Left renal pelvis (tissue), 4 donors: ENCODE results near the gene SRPRB. TPM values are rescaled to one million over a fixed set of nuclear protein-coding genes. Genes with fewer than 3 reads are reported as not detected.

Experiments
- DNase-seq, 4 donors: peaks; one replicate each; pipeline ENCODE4 v3.0.0-alpha.2; 2013; ENCODE audit warnings: low read depth in 4 of 4, low spot score in 3 of 4
- polyA plus RNA-seq, 4 donors: library from polyadenylated mRNA; unstranded; fragments of 120-200 nt; gene quantifications; one replicate each; pipeline ENCODE4 v1.2.1, GENCODE V29; 2013; ENCODE audit not compliant: insufficient read length in 4 of 4

The SRPRB gene, protein sequence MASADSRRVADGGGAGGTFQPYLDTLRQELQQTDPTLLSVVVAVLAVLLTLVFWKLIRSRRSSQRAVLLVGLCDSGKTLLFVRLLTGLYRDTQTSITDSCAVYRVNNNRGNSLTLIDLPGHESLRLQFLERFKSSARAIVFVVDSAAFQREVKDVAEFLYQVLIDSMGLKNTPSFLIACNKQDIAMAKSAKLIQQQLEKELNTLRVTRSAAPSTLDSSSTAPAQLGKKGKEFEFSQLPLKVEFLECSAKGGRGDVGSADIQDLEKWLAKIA
- 10 to 100 TPM; 46.3 to 61.5 (median 52.2) TPM for polyA plus RNA-seq

DNA sequence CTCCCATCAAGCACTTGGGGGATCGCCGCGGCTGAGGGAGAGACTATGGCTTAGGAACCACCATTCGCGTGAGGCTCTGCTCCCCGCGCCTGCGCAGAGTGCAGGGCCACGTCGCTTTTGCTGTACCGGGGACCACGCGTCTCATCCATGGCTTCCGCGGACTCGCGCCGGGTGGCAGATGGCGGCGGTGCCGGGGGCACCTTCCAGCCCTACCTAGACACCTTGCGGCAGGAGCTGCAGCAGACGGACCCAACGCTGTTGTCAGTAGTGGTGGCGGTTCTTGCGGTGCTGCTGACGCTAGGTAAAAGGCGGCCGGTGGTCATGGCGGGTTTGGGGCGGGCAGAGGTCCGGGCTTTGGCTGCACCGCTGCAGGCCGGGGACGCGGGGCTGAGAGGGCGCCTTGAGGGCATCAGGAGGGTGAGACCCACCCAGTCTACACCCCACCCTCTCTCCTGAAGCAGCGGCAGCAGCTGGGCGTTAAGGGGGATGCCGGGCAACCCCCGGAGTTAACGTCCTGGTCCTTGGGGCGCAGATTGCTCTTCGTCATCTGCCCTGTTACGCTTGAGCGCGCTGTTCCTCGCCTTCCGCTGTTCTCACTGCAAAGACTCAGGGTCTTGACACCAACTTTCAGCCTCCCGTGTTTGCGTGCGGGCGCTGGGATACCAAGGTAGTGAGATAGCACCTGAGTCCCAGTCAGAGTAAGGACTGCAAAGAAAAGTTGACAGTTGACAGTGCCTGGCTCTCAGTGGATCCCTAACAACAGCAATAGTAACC, at the start of gene SRPRB:
SRPRB (plus strand) TSS at position 114 of the 774 bp plus-strand sequence; CDS start at position 148, 34 bp downstream.
- DNase-seq: peak; percentile 81 to 88 (median 82)

DNA sequence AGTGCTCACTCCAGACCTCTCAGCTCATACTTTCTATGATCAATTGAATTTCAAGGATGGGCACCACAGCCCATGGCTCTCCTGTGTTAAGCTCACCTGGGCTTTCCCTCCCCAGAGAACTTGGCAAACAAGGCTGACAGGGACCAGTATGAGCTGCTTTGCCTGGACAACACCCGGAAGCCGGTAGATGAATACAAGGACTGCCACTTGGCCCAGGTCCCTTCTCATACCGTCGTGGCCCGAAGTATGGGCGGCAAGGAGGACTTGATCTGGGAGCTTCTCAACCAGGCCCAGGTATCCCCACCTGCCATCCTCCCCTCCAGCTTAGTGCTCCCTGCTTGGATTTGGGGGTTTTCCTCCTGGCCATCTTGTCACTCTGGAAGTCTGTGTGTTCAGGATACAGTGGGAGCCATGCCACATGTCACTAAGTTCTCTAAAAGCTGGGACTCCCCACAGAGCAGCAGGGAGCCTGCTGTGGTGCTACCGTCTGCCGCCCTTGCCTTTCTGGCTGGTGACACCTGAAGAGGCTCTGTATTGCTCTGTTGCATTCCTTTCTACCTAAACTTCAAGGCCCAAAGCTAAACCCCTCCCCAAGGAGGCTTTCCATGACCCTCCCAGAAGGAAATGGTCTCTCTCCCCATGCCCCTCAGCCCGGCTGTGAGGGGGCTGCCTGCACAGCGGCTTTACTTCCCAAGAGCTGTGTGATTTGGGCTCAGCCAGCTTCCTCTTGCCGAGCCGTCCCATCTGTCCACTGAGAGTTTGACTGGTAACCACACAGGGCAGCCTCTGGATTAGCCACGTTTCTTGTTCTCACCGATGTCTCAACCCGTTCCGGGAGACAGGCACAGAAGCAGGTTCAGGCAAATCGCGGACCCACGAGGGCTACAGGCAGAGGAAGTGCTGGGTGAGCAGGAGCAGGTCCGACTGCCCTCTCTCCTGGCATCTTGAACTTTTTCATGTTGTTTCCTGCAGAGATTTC, 48.6 kb upstream of the SRPRB start:
- DNase-seq: no peak

DNA sequence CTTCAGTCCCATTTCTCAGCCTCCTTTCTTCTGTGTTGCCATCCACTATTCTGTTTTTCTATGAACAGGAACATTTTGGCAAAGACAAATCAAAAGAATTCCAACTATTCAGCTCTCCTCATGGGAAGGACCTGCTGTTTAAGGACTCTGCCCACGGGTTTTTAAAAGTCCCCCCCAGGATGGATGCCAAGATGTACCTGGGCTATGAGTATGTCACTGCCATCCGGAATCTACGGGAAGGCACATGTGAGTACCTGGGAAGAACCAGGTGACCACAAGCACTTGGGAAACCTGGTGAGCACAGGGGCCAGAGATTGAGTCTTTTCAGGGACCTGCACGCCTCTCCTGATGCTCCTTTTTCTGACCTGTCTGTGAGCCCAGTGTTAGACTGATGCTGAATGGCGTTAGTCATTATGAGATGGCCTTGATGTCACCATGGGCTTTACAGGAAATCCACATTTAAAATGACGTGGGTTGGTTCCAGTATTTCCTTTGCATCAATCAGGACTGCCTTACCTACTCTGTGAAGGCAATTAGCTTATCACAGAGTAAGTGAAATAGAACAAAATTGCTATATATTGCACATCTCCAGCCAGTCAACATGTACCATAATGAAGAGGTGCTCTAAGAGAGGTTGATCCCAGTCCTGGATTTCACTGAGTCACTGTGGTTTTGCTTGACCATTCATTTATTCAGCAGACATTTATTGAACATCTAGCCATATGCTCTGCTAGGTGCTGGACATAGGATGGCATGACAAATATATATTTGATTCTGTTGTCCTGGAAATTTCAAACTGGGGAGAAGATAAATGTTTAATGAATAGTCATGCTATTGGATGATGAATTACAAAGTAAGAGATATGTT, 47.7 kb upstream of the SRPRB start:
- no peak for DNase-seq

DNA sequence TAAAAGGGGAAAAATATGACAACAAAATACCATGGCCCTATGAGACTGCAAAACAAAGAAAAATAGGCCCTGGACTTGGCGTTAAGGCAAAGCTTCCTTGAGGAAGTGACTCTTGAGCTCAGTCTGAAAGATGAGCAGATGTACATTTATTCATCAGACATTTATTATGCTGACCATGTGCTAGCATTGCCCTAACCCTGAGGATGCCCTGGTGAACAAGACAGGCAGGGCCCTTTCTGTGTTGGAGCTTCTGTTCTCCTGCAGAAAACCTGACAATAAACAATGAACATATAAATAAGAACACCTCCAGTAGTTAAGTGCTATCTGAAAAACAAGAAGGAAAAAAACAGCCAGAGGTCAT, 47.1 kb upstream of the SRPRB start:
- DNase-seq: no peak

DNA sequence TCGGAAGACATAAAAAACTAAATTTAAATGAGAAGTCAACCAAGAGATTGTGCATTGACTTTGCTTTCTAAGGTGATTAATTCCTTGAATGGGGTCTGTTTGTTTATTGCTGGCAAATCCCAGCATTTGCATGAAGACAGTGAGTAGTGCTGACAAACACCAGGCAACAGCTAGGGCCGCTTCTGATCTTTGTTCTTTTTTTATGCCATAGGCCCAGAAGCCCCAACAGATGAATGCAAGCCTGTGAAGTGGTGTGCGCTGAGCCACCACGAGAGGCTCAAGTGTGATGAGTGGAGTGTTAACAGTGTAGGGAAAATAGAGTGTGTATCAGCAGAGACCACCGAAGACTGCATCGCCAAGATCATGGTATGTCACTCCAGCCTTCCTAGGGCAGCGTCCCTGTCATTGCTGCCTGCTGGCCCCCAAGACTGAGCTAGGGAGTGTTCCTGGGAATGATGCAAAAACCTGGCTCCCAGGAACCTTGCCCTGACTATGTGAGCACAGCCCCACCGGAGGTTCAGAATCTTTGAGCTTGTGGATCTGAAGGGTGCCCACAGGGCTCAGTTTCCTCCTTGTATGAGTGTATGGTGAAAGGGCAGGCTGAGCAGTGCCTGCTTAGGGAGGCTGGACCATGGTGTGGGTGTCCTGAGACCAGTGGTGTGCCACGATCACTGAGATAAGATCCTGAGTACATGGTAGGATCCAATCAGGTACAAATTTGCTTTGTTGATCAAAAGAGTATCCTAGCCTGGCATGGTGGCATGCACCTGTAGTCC, 46.5 kb upstream of the SRPRB start:
- DNase-seq: no peak

DNA sequence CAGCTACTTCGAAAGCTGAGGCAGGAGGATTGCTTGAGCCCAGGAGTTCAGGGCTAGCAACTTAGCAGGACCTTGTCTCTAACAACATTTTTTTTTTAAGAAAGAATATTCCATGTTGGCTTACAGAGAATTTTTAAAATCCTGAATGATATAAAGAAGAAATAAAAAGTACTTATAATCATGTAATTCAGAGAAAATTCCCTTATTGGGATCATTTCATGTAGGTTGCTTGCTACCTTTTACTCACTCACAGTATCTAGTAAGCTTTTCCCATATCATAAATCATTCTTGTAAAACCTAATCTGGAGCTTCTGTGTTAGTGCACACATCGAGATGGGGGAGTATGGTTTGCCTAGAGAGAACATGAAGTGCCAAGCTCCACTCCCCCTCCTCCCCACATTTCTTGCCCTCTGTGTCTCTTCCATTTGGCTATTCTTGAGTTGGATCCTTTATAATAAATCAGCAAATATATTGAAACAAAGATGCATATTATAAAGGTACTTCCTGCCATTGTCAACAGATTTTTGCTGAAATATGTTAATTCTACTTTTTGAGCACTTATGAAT, 45.8 kb upstream of the SRPRB start:
- no peak for DNase-seq

DNA sequence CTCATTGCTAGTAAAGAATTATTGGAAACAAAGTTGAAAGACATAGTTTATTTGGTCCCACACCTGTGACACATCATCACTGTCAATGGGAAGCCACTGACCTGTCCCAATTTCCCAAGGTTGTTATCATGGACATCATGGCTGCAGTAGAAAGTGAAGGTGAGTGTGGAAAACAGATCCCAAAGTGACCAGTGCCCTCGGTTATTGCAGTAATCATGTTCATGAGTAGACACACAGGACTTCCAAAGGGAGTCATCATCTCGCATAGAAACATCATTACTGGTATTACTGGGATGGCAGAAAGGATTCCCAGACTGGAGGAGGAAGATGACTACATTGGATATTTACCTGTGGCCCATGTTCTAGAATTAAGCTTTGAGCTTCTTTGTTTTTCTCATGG, 44.7 kb upstream of the SRPRB start:
- DNase-seq: no peak

DNA sequence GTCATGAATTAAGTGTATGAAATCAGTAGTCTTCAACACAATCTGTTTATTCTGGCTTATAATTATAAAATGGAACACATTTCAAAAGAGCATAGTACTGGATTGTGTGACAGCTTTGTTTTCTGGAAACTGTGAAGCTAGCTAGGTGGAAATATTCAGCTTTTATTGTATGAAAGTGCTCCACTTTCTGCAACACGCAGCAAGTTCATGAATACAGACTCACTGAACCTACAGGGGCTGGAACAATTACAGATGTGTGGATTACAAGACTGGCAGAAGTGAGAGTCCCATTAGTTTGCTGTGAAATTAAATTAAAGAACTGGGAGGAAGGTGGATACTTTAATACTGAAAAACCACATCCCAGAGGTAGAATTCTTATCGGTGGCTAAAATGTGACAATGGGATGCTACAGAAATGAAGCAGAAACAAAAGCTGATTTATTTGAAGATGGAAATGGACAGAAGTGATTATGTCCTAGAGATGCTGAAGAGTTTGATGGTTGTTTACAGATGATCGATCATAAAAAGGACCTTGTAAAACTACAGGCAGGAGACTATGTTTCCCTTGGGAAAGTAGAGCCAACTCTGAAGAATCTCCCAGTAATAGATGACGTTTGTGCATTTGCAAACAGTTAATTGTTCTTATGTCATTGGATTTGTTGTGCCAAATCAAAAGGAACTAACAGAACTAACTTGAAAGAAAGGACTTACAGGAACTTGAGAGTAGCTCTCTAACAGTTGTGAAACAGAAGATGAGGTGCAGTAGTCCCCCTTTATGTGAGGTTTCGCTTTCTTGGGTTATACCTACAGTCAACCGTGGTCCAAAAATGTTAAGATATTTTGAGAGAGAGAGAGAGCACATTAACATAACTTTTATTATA, 43.8 kb upstream of the SRPRB start:
- no peak for DNase-seq

DNA sequence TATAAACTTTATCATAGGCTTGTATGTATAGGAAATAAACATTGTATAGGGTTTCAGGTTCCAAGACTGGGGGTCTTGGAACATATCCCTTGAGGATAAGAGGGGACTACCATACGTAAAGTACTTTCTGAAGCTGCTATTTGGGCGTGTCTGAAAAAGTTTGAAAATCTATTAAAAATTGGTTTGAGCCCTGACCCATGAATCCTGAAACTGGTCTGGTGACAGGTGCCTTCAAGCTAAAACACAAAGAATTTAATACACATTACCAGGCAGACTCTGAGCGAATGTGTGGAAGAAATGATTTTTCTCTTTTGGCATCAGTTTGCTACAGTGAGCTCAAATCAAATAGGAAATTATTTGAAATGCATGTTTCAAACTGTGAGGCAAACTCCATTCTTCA, 43.1 kb upstream of the SRPRB start:
- DNase-seq: no peak

DNA sequence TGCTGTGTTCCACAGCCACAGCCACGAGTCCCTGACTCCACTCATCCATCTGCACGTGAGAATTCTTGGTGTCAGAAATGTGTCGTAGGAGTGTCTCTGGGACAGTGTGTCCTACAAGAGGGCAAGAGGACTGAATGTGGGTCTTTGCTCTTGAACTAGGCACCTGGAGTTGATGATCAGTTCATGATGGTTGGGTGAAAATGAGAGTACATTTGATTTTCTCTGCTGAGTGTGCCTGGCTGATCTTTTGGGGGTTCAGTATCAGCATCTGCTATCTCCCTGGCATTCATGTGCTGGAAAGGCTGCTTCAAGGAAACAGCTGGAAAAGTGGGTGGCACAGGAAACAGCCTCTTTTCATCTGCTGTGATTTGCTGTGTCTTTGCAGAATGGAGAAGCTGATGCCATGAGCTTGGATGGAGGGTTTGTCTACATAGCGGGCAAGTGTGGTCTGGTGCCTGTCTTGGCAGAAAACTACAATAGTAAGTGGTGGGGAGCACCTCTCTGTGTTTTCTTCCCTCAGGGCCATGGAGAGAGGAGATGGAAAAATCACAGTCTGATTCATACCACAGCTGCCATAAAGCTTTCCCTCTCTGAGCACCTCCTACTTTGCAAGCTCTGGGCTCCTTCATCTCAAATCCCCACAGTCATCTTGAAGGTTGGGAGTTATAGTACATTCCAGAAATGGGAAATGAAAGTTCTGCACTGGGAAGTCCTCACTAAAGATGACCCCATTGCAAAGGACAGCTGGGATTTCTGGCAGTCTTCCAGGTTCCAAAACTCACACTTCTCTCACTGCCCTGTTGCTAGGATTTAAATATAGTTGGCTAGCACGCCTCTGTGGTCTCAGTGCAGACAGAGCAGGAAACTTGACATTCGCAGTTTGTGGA, 41.6 kb upstream of the SRPRB start:
- DNase-seq: peak in 3 of 4 donors; percentile 36 to 50 (median 43)

DNA sequence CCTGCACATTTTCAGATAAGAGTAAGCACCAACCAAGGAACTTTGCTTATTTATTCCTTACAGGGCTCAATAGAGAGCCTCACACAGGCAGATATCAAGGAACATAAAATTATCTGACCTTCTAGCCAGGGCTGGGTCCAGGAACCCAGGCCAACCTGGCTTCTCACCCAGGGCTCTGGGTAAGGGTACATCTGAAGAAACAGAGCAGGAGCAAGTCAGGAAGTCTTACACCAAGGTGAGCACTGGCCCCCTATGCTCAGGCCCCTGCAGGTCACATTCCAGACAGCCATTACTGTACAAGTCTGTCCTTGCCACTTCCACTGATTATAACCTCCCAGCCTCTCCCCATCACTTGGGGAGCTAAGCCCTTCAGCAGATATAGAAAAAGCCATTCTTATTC, 40.4 kb upstream of the SRPRB start:
- no peak for DNase-seq

DNA sequence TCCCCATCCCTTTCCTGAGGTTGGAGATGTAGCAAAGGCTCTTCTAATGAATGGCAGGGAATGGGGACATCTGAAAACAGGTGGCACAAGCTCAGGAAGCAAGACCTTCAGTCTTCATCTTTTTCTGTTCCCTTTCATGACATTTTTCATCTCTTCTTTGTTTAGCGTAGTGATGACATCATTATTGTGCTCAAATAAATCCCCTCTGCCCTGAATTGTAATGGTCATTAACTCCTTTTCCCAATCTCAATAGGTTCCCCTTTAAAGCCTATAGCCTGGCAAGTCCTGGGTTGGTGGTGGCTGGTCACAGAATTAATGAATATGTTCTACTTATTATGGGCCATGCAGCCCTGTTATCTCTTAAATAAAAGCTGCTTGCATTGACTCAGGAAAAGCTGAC, 38.0 kb upstream of the SRPRB start:
- DNase-seq: no peak

DNA sequence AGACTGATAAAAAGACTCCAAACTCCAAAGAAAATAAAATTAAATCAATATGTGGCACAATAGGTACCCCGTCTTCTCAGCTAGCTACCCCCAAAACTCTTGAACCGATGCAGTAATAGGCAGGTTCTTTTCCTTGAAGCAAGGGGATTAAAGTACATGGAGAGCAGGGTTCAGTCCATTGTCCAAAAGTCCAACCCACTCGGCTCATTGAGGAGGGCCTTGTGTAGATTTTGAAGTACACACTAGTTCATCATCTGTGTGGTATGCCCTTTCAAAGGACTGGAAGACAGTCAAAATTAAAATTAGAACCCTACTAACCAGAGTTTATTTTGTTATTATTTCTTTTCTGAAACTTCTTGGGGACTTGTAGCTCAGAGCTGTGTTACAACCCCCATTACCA, 36.1 kb upstream of the SRPRB start:
- no peak for DNase-seq

DNA sequence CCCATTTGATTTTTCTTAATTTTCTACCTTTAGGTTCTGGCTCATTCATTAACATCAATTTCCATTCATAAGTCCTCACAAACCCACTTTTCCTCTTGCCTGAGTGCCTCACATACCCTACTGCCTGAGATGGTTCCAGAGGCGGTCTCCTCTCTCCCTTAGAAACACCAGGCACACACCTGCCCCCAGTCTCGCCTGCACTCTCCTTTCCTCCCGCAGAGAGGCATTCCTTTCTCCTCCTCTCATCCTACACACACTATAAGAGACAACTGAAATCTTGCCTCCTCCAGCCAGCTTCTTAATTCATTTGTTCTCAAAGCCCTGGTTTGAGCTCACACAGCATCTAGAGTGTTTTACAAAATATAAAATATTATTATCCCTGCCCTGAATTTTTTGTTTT, 31.9 kb upstream of the SRPRB start:
- no peak for DNase-seq

DNA sequence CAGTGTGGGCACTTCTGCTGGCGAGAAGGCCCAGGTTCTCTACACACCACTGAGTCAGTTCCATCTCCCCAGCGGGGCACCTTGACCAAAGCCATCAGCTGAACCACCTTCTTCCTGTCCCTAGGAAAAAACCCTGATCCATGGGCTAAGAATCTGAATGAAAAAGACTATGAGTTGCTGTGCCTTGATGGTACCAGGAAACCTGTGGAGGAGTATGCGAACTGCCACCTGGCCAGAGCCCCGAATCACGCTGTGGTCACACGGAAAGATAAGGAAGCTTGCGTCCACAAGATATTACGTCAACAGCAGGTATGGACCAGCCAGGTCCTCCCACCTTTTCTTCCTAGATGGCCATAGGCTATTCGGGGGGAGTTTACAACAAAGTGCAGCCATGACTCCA, 30.3 kb upstream of the SRPRB start:
- no peak for DNase-seq

DNA sequence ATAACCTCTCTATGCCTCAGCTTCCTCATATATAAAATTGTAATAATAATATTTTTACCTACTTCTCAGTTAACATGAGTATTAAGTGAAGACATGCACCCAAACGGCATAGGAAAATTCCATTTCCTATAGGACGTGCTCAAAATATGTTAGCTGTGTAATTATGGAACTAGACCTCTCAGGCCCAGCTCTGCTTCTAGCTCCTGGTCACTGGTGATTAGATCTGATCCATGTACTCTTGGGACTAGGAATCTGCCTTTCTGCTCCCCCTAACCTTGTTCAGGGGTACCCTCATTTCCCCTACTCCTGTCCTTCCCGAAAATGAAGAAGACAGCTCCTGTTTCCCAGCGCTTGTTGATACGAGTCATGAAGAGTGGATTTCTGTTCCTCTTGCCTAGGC, 29.8 kb upstream of the SRPRB start:
- no peak for DNase-seq

DNA sequence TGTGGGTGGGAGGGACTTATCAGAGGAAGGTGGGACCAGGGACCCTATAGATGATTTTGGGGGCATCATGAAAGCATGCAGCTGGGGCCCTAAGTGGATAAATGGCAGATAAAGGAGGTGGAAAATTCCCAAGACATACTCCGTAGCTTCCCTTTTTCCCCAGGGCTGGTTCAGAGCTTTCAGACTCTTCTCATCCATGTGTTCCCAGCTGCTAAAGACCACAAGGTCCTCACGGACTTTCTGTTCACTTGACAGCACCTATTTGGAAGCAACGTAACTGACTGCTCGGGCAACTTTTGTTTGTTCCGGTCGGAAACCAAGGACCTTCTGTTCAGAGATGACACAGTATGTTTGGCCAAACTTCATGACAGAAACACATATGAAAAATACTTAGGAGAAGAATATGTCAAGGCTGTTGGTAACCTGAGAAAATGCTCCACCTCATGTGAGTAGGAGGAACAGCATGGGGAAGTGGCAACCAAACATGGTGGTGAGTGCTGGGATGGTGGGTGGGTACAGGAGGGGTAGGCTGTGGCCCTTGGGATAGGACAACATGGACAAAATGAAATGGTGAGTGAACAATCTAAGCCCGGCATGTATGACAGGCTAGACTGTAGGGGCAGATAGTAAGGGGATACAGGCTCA, 28.7 kb upstream of the SRPRB start:
- DNase-seq: no peak
